ENCODE data around the gene DNAH7.

- TF ChIP-seq GATA2 (IDR thresholded peaks at IDR 0.05; ENCODE audit: low read depth, low read length) (no peak), GATA3 (IDR thresholded peaks at IDR 0.05; ENCODE audit: low read depth, low read length) (no peak)
These were observed 144.7 kb downstream of the DNAH7 start for GRCh38 chr2:195923889-195924288.
